GM21381 (cell line): ENCODE results near the gene PRELID1.
A peak's percentile ranks its signal among the peaks of the same experiment; 100 is the strongest.

ENCODE experiments used
- ATAC-seq: cut with Tn5 transposase; IDR thresholded peaks from one replicate; pipeline ENCODE4 v1.9.1; 2021; ENCODE audit warnings: mild to moderate bottlenecking, moderate library complexity; ENCODE audit not compliant: unreplicated experiment

The PRELID1 gene

GRCh38 chr5:177312649-177313181 is 9.1 kb downstream of the PRELID1 start:
- peak; percentile 20 for ATAC-seq

GRCh38 chr5:177313561-177314259 is 10.1 kb downstream of the PRELID1 start:
- ATAC-seq, result no peak

- no peak for ATAC-seq
Observed at GRCh38 chr5:177314376-177315342, 11.1 kb downstream of the PRELID1 start.

GRCh38 chr5:177315411-177315810 is 11.8 kb downstream of the PRELID1 start:
- no peak for ATAC-seq

GRCh38 chr5:177316005-177316404 is 12.4 kb downstream of the PRELID1 start:
- ATAC-seq, result no peak

- ATAC-seq, result no peak
Observed at GRCh38 chr5:177317959-177318377, 14.4 kb downstream of the PRELID1 start.

- ATAC-seq, result no peak
Observed at GRCh38 chr5:177319913-177320588, 16.5 kb downstream of the PRELID1 start.

- no peak for ATAC-seq
Observed at GRCh38 chr5:177320879-177321278, 17.3 kb downstream of the PRELID1 start.

GRCh38 chr5:177325868-177326381 is 22.3 kb downstream of the PRELID1 start:
- ATAC-seq, result no peak

- ATAC-seq, result no peak
Observed at GRCh38 chr5:177327539-177328522, 24.2 kb downstream of the PRELID1 start.

GRCh38 chr5:177328545-177329231 is 25.1 kb downstream of the PRELID1 start:
- no peak for ATAC-seq

GRCh38 chr5:177329883-177330282 is 26.3 kb downstream of the PRELID1 start:
- ATAC-seq, result no peak

GRCh38 chr5:177330991-177331842 is 27.6 kb downstream of the PRELID1 start:
- no peak for ATAC-seq

GRCh38 chr5:177332031-177332895 is 28.7 kb downstream of the PRELID1 start:
- ATAC-seq, result no peak

GRCh38 chr5:177332896-177333260 is 29.3 kb downstream of the PRELID1 start:
- no peak for ATAC-seq

GRCh38 chr5:177333420-177334154 is 30.0 kb downstream of the PRELID1 start:
- ATAC-seq, result no peak

GRCh38 chr5:177334155-177334551 is 30.6 kb downstream of the PRELID1 start:
- no peak for ATAC-seq
